HCT116 (cell line): ENCODE results near the gene NR2E3. TPM values are rescaled to one million over a fixed set of nuclear protein-coding genes. Genes with fewer than 3 reads are reported as not detected.

Experiments used
- ATAC-seq: fragments of 200-7000 bp; cut with Tn5 transposase; 2 replicates; pipeline ENCODE4 v1.9.1; 2020; ENCODE audit warnings: mild to moderate bottlenecking, moderate library complexity
- BruUV-seq: library from RNA; stranded (reverse); fragments of 400-500 nt; replicated peaks from 2 replicates; lab custom pipeline; 2021; lab: Mats Ljungman, UMichigan
- CTCF ChIA-PET: fragments of 300-600 bp; sonication (Branson Sonifier 250); formaldehyde crosslinking; loops from one replicate; lab custom pipeline; 2021; ENCODE audit warnings: antibody characterized with exemption; lab: Charles Lee
- POLR2A ChIA-PET: fragments of 300-600, 350-600 bp; sonication (Branson Sonifier 250); formaldehyde crosslinking; loops from one replicate; lab custom pipeline; 2021; ENCODE audit warnings: antibody characterized with exemption; lab: Charles Lee
- RAD21 ChIA-PET, 2 experiments: fragments of 300-600 bp; sonication (Branson Sonifier 250); formaldehyde crosslinking; loops; one replicate each; lab custom pipeline; 2023; ENCODE audit warnings: low total read pairs in 2 of 2; ENCODE audit not compliant: uncharacterized antibody in 2 of 2, unreplicated experiment in 2 of 2, low non-redundant PET in 1 of 2; lab: Charles Lee
- DNase-seq: peaks from one replicate; pipeline ENCODE4 v3.0.0-alpha.2; 2010; ENCODE audit warnings: low read depth, low spot score
- H2AFZ ChIP-seq: fragments of 200-600 bp; shearing (Covaris generic), sonication (generic); 2 replicates; pipeline ENCODE4 v1.6.1; 2017; ENCODE audit warnings: low read depth, mixed run types, mixed read lengths, antibody characterized with exemption, low read length; ENCODE audit not compliant: poor library complexity, severe bottlenecking
- H3K27ac ChIP-seq: 2 replicates; pipeline ENCODE4 v1.5.1; 2012; ENCODE audit warnings: low read depth, low read length
- H3K27me3 ChIP-seq: fragments of 200-600 bp; sonication (generic); 2 replicates; pipeline ENCODE4 v1.6.1; 2016; ENCODE audit warnings: mixed run types, low read length, mixed read lengths; ENCODE audit not compliant: insufficient read depth
- H3K36me3 ChIP-seq, 2 experiments: fragments of 200-500 bp in 1 of 2; fragments of 200-600 bp in 1 of 2; sonication (Bioruptor generic) in 1 of 2; sonication (generic) in 1 of 2; 2 replicates each; pipeline versions ENCODE4 v1.5.1 to v1.6.1; 2014 to 2016; ENCODE audit warnings: low read length in 2 of 2, inconsistent platforms in 1 of 2, mixed read lengths in 1 of 2, mixed run types in 1 of 2; ENCODE audit not compliant: insufficient read depth in 2 of 2, control insufficient read depth in 1 of 2
- H3K4me1 ChIP-seq, 2 experiments: fragments of 200-600 bp in 1 of 2; sonication (generic) in 1 of 2; 2 replicates each; pipeline versions ENCODE4 v1.5.1 to v1.6.1; 2012 to 2017; ENCODE audit warnings: low read length in 2 of 2, inconsistent platforms in 1 of 2, mild to moderate bottlenecking in 1 of 2, mixed read lengths in 1 of 2, mixed run types in 1 of 2, moderate library complexity in 1 of 2; ENCODE audit not compliant: insufficient read depth in 2 of 2, control insufficient read depth in 1 of 2
- H3K4me2 ChIP-seq: fragments of 200-600 bp; sonication (generic); 2 replicates; pipeline ENCODE4 v1.6.1; 2017; ENCODE audit warnings: mixed run types, low read length, mixed read lengths
- H3K4me3 ChIP-seq, 2 experiments: fragments of 200-600 bp in 1 of 2; sonication (generic) in 1 of 2; replicated peaks in 1 of 2; 2 replicates each; pipeline ENCODE4 v1.5.1; 2011 to 2016; ENCODE audit warnings: low read length in 2 of 2, control low read depth in 1 of 2, low read depth in 1 of 2, mild to moderate bottlenecking in 1 of 2, mixed read lengths in 1 of 2, mixed run types in 1 of 2
- H3K79me2 ChIP-seq: fragments of 200-600 bp; sonication (generic); 2 replicates; pipeline ENCODE4 v1.6.1; 2017; ENCODE audit warnings: mild to moderate bottlenecking, mixed run types, low read length, moderate library complexity, mixed read lengths; ENCODE audit not compliant: insufficient read depth
- H3K9ac ChIP-seq: fragments of 200-600 bp; sonication (generic); 2 replicates; pipeline ENCODE4 v1.6.1; 2016; ENCODE audit warnings: low read length, mixed read lengths
- H3K9me2 ChIP-seq: fragments of 200-600 bp; sonication (generic), shearing (Covaris generic); 2 replicates; pipeline ENCODE4 v1.6.1; 2017; ENCODE audit warnings: mixed run types, mild to moderate bottlenecking, moderate library complexity; ENCODE audit not compliant: insufficient read depth
- H3K9me3 ChIP-seq, 2 experiments: fragments of 200-500 bp in 1 of 2; fragments of 200-600 bp in 1 of 2; sonication (Bioruptor generic) in 1 of 2; sonication (generic) in 1 of 2; 2 replicates each; pipeline ENCODE4 v1.6.1; 2014 to 2017; ENCODE audit warnings: low read length in 2 of 2, mixed read lengths in 2 of 2, inconsistent platforms in 1 of 2, low read depth in 1 of 2, mild to moderate bottlenecking in 1 of 2, mixed run types in 1 of 2, moderate library complexity in 1 of 2; ENCODE audit not compliant: control insufficient read depth in 1 of 2, insufficient read depth in 1 of 2
- H4K20me1 ChIP-seq: fragments of 200-600 bp; sonication (generic), shearing (Covaris generic); 2 replicates; pipeline ENCODE4 v1.6.1; 2017; ENCODE audit warnings: mixed run types, mild to moderate bottlenecking, moderate library complexity; ENCODE audit not compliant: insufficient read depth
- EZH2phosphoT487 ChIP-seq: fragments of 200-600 bp; IDR thresholded peaks from 2 replicates; pipeline ENCODE4 v1.6.1; 2018; ENCODE audit warnings: antibody characterized with exemption, borderline replicate concordance
- JUND ChIP-seq: IDR thresholded peaks from 2 replicates; pipeline ENCODE4 v1.6.1; 2012
- POLR2AphosphoS5 ChIP-seq: IDR thresholded peaks from 2 replicates; pipeline ENCODE4 v1.6.1; 2011; ENCODE audit warnings: mild to moderate bottlenecking, low read depth, low read length, moderate library complexity
- RAD21 ChIP-seq: IDR thresholded peaks from 2 replicates; pipeline ENCODE4 v1.6.1; 2012; ENCODE audit warnings: low read depth, mild to moderate bottlenecking
- SIN3A ChIP-seq: IDR thresholded peaks from 2 replicates; pipeline ENCODE4 v1.6.1; 2012; ENCODE audit warnings: low read depth
- TCF7L2 ChIP-seq: IDR thresholded peaks from 2 replicates; pipeline ENCODE4 v1.7.0; 2011; ENCODE audit warnings: borderline replicate concordance, inconsistent platforms; ENCODE audit not compliant: insufficient read depth, insufficient read length; ENCODE audit errors: extremely low read depth
- ZFX ChIP-seq: fragments of 450-650 bp; IDR thresholded peaks from 2 replicates; pipeline ENCODE4 v1.6.1; 2017
- ZNF274 ChIP-seq: fragments of 200-500 bp; sonication (Bioruptor generic); IDR thresholded peaks from 2 replicates; pipeline ENCODE4 v1.6.1; 2014; ENCODE audit warnings: mild to moderate bottlenecking, low read depth, low read length, inconsistent platforms
- intact Hi-C: fragments of 100-400 bp; cut with micrococcal nuclease; formaldehyde crosslinking; loops from 2 replicates; pipeline ENCODE4 v1.10.0; 2022
- total RNA-seq: library from RNA; stranded (reverse); gene quantifications from one replicate; pipeline ENCODE4 v1.2.1, GENCODE V29; 2021; ENCODE audit not compliant: unreplicated experiment
- TF ChIP-seq, protein P1 (sequence below): IDR thresholded peaks from 2 replicates; pipeline ENCODE4 v1.6.1; 2012
- TF ChIP-seq, protein P2 (sequence below): IDR thresholded peaks from 2 replicates; pipeline ENCODE4 v1.6.1; 2012

Gene NR2E3
- total RNA-seq, 1 experiment from 2014 or later, result 0.59 TPM

DNA sequence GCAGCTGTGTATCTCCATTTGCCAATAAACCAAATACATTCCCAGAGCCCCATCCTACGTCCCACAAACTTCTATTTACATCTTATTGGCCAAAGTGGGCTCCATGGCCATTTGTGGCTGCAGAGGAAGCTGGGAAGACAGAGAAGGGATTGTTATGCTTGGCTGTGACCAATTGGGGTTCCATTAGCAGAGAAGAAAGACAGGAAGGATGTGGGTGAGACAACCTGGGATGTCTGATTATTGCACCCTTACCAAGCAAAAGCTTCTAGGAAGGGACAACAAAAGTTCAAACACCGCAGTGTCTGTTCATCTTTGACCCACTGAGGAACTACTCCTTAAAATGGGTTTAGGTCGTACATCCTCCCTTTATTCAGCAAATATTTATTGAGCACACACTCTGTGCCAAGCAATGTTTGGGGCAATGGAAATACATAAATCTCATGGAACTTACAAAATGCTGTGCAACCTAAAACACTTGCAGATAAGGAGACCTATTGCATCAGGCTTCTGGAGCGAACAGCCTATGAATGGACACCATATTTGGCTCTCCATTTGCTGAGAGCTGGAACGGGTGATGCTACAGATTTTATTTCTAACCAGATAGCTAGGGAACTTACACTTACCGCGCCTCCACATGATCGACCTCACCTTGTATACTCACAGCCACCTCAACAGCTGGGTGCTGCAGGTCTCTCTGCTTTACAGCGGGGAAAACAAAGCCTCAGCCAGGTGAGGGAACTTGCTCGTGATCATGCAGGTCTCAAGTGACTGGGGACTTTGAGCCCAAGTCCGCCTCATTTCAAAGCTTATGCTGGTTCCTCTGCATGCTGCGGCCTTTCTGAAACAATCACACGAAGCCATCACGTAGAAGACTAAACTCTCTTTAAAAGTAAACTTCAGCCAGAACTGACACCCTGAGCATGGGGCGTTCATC is 21.4 kb upstream of the NR2E3 start:
- peaks cover 30 to 33% of the 10 kb centered on the region in 2 experiments for H3K4me1 ChIP-seq
- no peaks in the 10 kb centered on the region for H3K79me2 ChIP-seq
- H3K4me3 ChIP-seq, result no peak overlapping the region
- no peak overlapping the region for H3K4me2 ChIP-seq
- ATAC-seq (no peak), DNase-seq (no peak)
- H3K27ac ChIP-seq, result no peak overlapping the region
- no peaks in the 10 kb centered on the region for H3K9me2 ChIP-seq
- H3K9ac ChIP-seq, result no peak overlapping the region
- no peak overlapping the region for H2AFZ ChIP-seq
- no peaks in the 10 kb centered on the region for H3K9me3 ChIP-seq
- no peak for TF ChIP-seq SIN3A
- no peak for TF ChIP-seq ZNF274
- BruUV-seq, result no TSS peak
- CTCF ChIA-PET, result interaction anchor here (1.6 to 4.0 kb wide), 2 partner anchors 9 to 45 kb away, joined by 5 to 23 read pairs; no protein-coding TSS in a partner anchor
- POLR2A ChIA-PET, result interaction anchor here (0.5 kb wide), 1 partner anchor 161 kb away, joined by 3 read pairs; no protein-coding TSS in a partner anchor
- no peaks in the 10 kb centered on the region for H4K20me1 ChIP-seq
- H3K27me3 ChIP-seq, result no peaks in the 10 kb centered on the region
- intact Hi-C loops, result no loop called here
- RAD21 ChIA-PET, result no interaction called here
- H3K36me3 ChIP-seq, result no peaks in the 10 kb centered on the region

DNA sequence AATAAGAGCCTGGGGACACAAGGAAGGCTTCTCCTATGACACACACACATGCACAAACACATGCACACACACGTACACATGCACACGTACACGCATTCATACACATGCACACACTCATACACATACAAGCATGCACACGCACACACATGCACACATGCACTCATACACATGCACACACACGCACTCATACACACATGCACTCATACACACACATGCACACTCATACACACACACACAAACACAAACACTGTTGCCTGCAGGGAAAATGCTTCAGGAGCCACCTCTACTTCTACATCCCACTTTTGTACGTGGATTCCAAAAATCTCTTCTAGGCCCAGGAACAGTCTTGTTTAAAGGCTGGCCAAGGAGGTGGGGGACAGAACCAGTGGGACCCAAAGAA is 20.7 kb upstream of the NR2E3 start:
- Histone ChIP-seq H3K4me3 (no peak overlapping the region), H3K4me2 (peak overlapping the region; percentile 59), H3K4me1 (peaks cover 30 to 33% of the 10 kb centered on the region in 2 experiments), H3K79me2 (no peaks in the 10 kb centered on the region), H3K9me2 (no peaks in the 10 kb centered on the region), H3K36me3 (no peaks in the 10 kb centered on the region), H2AFZ (no peak overlapping the region), H3K27me3 (no peaks in the 10 kb centered on the region), H3K9me3 (no peaks in the 10 kb centered on the region), H4K20me1 (no peaks in the 10 kb centered on the region), H3K9ac (no peak overlapping the region), H3K27ac (no peak overlapping the region)
- ChIA-PET CTCF (interaction anchor here (1.6 to 4.0 kb wide), 3 partner anchors 9 to 46 kb away, joined by 5 to 28 read pairs (median 23); no protein-coding TSS in a partner anchor), POLR2A (no interaction called here), RAD21 (no interaction called here)
- BruUV-seq, result no TSS peak
- intact Hi-C loops, result no loop called here
- DNase-seq, result no peak
- TF ChIP-seq JUND, result no peak
- no peak for TF ChIP-seq EZH2phosphoT487
- TF ChIP-seq POLR2AphosphoS5, result no peak
- TF ChIP-seq ZNF274, result no peak
- TF ChIP-seq, protein P1, sequence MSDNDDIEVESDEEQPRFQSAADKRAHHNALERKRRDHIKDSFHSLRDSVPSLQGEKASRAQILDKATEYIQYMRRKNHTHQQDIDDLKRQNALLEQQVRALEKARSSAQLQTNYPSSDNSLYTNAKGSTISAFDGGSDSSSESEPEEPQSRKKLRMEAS, result no peak
- no peak for TF ChIP-seq ZFX
- TF ChIP-seq, protein P2, sequence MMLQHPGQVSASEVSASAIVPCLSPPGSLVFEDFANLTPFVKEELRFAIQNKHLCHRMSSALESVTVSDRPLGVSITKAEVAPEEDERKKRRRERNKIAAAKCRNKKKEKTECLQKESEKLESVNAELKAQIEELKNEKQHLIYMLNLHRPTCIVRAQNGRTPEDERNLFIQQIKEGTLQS, result no peak
- TF ChIP-seq RAD21, result no peak
- no peak for TF ChIP-seq TCF7L2
- no peak for ATAC-seq
